Measurements from ENCODE around the gene UPF1.

UPF1 gene

GRCh38 chr19:18867199-18867598 is 35.4 kb downstream of the UPF1 start:
- H3K4me3 ChIP-seq (ENCODE audit: low read depth, low read length): no peak overlapping the region
- no peak for TF ChIP-seq CTCF (IDR thresholded peaks at IDR 0.05; ENCODE audit: control insufficient read depth, extremely low read depth, insufficient read depth)
- DNase-seq (ENCODE audit: low read depth): no peak

GRCh38 chr19:18867751-18868150 is 36.0 kb downstream of the UPF1 start:
- DNase-seq (ENCODE audit: low read depth): no peak
- H3K4me3 ChIP-seq (ENCODE audit: low read depth, low read length): no peak overlapping the region
- no peak for TF ChIP-seq CTCF (IDR thresholded peaks at IDR 0.05; ENCODE audit: control insufficient read depth, extremely low read depth, insufficient read depth)

- DNase-seq (ENCODE audit: low read depth): no peak
- TF ChIP-seq CTCF (IDR thresholded peaks at IDR 0.05; ENCODE audit: control insufficient read depth, extremely low read depth, insufficient read depth): no peak
Measured at GRCh38 chr19:18868380-18869022, 36.7 kb downstream of the UPF1 start.

GRCh38 chr19:18869023-18869618 is 37.4 kb downstream of the UPF1 start:
- no peak for TF ChIP-seq CTCF (IDR thresholded peaks at IDR 0.05; ENCODE audit: control insufficient read depth, extremely low read depth, insufficient read depth)
- no peak overlapping the region for H3K4me3 ChIP-seq (ENCODE audit: low read depth, low read length)
- DNase-seq (ENCODE audit: low read depth): no peak

More at GRCh38 chr19:18868380-18869022, 36.7 kb downstream of the UPF1 start:
- no peak overlapping the region for H3K4me3 ChIP-seq (ENCODE audit: low read depth, low read length)

- TF ChIP-seq CTCF (IDR thresholded peaks at IDR 0.05; ENCODE audit: control insufficient read depth, extremely low read depth, insufficient read depth): no peak
- DNase-seq (ENCODE audit: low read depth): no peak
- no peak overlapping the region for H3K4me3 ChIP-seq (ENCODE audit: low read depth, low read length)
Measured at GRCh38 chr19:18869781-18870530, 38.2 kb downstream of the UPF1 start.

- DNase-seq (ENCODE audit: low read depth): no peak
- no peak overlapping the region for H3K4me3 ChIP-seq (ENCODE audit: low read depth, low read length)
- no peak for TF ChIP-seq CTCF (IDR thresholded peaks at IDR 0.05; ENCODE audit: control insufficient read depth, extremely low read depth, insufficient read depth)
Measured at GRCh38 chr19:18870531-18871172, 38.9 kb downstream of the UPF1 start.

Data from LNCaP clone FGC (cell line).